Left renal cortex interstitium (tissue), 4 donors: ENCODE data around the gene WDR91. TPM values are rescaled to one million over a fixed set of nuclear protein-coding genes. Genes with fewer than 3 reads are reported as not detected.

Experiments used
- DNase-seq, 4 donors: peaks; one replicate each; pipeline ENCODE4 v3.0.0-alpha.2; 2013; ENCODE audit warnings: low read depth in 4 of 4, low spot score in 2 of 4, missing footprints in 1 of 4
- polyA plus RNA-seq, 4 donors: library from polyadenylated mRNA; unstranded; fragments of 120-200 nt; gene quantifications; one replicate each; pipeline ENCODE4 v1.2.1, GENCODE V29; 2013; ENCODE audit not compliant: insufficient read length in 4 of 4

The WDR91 gene
- polyA plus RNA-seq, 4 donors: 45.3 to 72.1 (median 56.7) TPM

- DNase-seq: no peak
These were observed 45.5 kb downstream of the WDR91 start for GRCh38 chr7:135165862-135166261.

- no peak for DNase-seq
These were observed 46.8 kb downstream of the WDR91 start for GRCh38 chr7:135164357-135165061.

- no peak for DNase-seq
These were observed 48.8 kb downstream of the WDR91 start for GRCh38 chr7:135162382-135163001.

GRCh38 chr7:135161669-135162068, 49.7 kb downstream of the WDR91 start:
- no peak for DNase-seq

GRCh38 chr7:135160858-135161653, 50.3 kb downstream of the WDR91 start:
- no peak for DNase-seq

GRCh38 chr7:135160098-135160857, 51.0 kb downstream of the WDR91 start:
- no peak for DNase-seq

GRCh38 chr7:135159359-135160085, 51.8 kb downstream of the WDR91 start:
- DNase-seq: no peak

GRCh38 chr7:135158874-135159273, 52.5 kb downstream of the WDR91 start:
- DNase-seq: no peak

GRCh38 chr7:135158141-135158655, 53.1 kb downstream of the WDR91 start:
- DNase-seq: no peak

GRCh38 chr7:135156290-135156689, 55.0 kb downstream of the WDR91 start:
- no peak for DNase-seq

GRCh38 chr7:135154734-135155133, 56.6 kb downstream of the WDR91 start:
- DNase-seq: no peak

- no peak for DNase-seq
These were observed 58.9 kb downstream of the WDR91 start for GRCh38 chr7:135152442-135152841.

GRCh38 chr7:135151533-135151932, 59.8 kb downstream of the WDR91 start:
- DNase-seq: no peak

- DNase-seq: no peak
These were observed 60.2 kb downstream of the WDR91 start for GRCh38 chr7:135151132-135151531.

- no peak for DNase-seq
These were observed 61.1 kb downstream of the WDR91 start for GRCh38 chr7:135150072-135150782.

GRCh38 chr7:135147899-135148721, 63.2 kb downstream of the WDR91 start, which contains the start of gene TMEM140:
Gene TMEM140, plus strand, starts transcription at chr7:135148072. Its CDS starts 16,370 bp downstream, at chr7:135164442.
- DNase-seq: no peak

GRCh38 chr7:135147341-135147898, 63.9 kb downstream of the WDR91 start:
- DNase-seq: no peak
